HEK293T (cell line): ENCODE measurements around the gene RAPGEF1.

Source experiments
- ARNT ChIP-seq: fragments of 450-650 bp; IDR thresholded peaks from 2 replicates; pipeline ENCODE4 v1.6.1; 2017; ENCODE audit warnings: mild to moderate bottlenecking
- BHLHE40 ChIP-seq: fragments of 450-650 bp; IDR thresholded peaks from 2 replicates; pipeline ENCODE4 v1.6.1; 2016; ENCODE audit warnings: mild to moderate bottlenecking, moderate library complexity, borderline replicate concordance
- CTBP1 ChIP-seq: fragments of 450-650 bp; IDR thresholded peaks from 2 replicates; pipeline ENCODE4 v1.6.1; 2016; ENCODE audit warnings: borderline replicate concordance
- ELF4 ChIP-seq: fragments of 450-650 bp; IDR thresholded peaks from 2 replicates; pipeline ENCODE4 v1.6.1; 2017; ENCODE audit warnings: antibody characterized with exemption
- FOXA1 ChIP-seq: fragments of 450-650 bp; IDR thresholded peaks from 2 replicates; pipeline ENCODE4 v1.6.1; 2016; ENCODE audit warnings: mild to moderate bottlenecking
- HDGF ChIP-seq: fragments of 450-650 bp; IDR thresholded peaks from 2 replicates; pipeline ENCODE4 v1.6.1; 2017; ENCODE audit warnings: antibody characterized with exemption, borderline replicate concordance
- L3MBTL2 ChIP-seq: fragments of 450-650 bp; conservative IDR thresholded peaks from 2 replicates; pipeline ENCODE4 v1.6.1; 2016; ENCODE audit warnings: mild to moderate bottlenecking
- LEF1 ChIP-seq: fragments of 450-650 bp; IDR thresholded peaks from 2 replicates; pipeline ENCODE4 v1.6.1; 2017; ENCODE audit warnings: mild to moderate bottlenecking, borderline replicate concordance
- NFRKB ChIP-seq: fragments of 450-650 bp; IDR thresholded peaks from 2 replicates; pipeline ENCODE4 v1.6.1; 2016; ENCODE audit warnings: mild to moderate bottlenecking, moderate library complexity
- PKNOX1 ChIP-seq: fragments of 450-650 bp; IDR thresholded peaks from 2 replicates; pipeline ENCODE4 v1.6.1; 2016
- SP1 ChIP-seq: fragments of 450-650 bp; IDR thresholded peaks from 2 replicates; pipeline ENCODE4 v1.6.1; 2017
- SUZ12 ChIP-seq: fragments of 450-650 bp; IDR thresholded peaks from 2 replicates; pipeline ENCODE4 v1.6.1; 2016; ENCODE audit warnings: mild to moderate bottlenecking
- TARDBP ChIP-seq: fragments of 450-650 bp; IDR thresholded peaks from 2 replicates; pipeline ENCODE4 v1.6.1; 2016
- ZNF384 ChIP-seq: fragments of 450-650 bp; IDR thresholded peaks from 2 replicates; pipeline ENCODE4 v1.6.1; 2016

DNA sequence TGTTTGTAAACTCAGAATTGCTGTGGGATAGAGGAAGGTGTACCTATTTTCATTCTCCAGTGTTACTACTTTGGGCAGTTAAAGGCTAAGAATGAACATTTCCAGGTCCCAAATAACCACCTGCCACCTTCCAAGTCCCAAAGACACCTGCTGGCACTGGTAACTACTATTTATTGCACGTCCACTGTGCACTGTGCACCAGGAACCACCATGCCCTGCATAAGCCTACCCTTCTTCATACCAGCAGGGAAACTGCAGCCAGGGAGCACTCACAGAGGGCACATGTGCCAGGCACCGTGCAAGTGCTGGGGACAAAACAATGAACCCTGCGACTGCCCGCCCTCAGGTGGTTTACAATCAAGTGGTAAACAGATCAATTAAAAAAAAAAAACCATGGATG is 34.9 kb downstream of the RAPGEF1 start:
- no peak for TF ChIP-seq ARNT
- TF ChIP-seq HDGF: no peak
- TF ChIP-seq SUZ12: no peak
- TF ChIP-seq LEF1: no peak
- TF ChIP-seq SP1: no peak
- no peak for TF ChIP-seq ELF4
- no peak for TF ChIP-seq ZNF384
- no peak for TF ChIP-seq L3MBTL2
- TF ChIP-seq NFRKB: no peak
- no peak for TF ChIP-seq FOXA1
- no peak for TF ChIP-seq PKNOX1
- no peak for TF ChIP-seq BHLHE40
- no peak for TF ChIP-seq CTBP1
- TF ChIP-seq TARDBP: no peak
